HG03045 (cell line): ENCODE measurements around the gene TTLL5.

ENCODE experiments used
- ATAC-seq: cut with Tn5 transposase; IDR thresholded peaks from one replicate; pipeline ENCODE4 v1.9.1; 2021; ENCODE audit warnings: mild to moderate bottlenecking, moderate library complexity; ENCODE audit not compliant: unreplicated experiment

Gene TTLL5

DNA sequence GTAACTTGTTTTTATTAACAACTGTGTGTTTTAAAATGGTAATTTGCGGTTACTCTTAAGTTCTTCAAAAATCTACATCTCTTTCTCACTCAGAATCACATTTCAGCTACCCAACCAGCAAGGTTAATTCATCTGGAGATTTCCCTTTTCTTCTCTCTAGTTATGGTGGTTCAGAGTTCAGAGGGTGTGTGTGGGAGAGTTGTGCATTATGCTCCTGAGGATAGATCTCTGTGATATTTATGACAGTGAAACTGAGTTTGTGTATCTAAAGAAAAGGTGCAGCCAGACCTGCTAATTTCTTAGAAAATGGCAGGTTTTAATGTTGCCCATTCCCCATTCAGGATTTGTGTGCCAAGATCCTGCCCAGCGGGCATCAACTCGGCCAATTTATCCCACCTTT is 73.8 kb downstream of the TTLL5 start:
- ATAC-seq, result no peak

DNA sequence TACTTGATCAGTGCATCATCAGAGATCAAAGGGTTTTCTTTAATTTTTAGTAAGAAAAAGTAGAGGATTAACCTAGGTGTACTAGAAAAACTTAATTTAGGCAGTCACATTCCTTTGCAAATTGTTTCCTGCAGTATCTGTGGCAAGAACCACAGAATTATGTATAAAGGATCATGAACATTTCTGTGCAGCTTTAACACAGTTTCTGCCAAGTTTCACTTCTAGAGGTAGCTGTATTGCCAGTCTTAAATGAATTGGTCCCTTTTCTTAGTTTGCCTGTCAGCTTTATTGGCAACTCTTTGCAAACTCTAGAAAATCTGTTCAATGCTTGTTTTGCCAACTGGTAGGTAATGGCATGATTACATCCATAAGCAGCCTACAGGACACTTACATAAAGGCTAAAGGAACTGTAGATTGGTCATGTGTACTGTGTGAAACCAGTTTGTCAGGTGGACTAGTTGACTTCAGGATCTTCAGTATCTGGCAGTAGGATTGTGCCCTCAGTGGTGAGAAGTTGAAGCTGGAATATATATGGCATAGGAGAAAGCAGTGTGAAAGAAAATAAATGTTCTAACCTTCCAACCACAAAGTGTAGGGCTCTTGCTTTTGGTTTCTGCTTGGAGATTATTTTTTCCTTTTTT is 75.9 kb downstream of the TTLL5 start:
- ATAC-seq, result no peak

DNA sequence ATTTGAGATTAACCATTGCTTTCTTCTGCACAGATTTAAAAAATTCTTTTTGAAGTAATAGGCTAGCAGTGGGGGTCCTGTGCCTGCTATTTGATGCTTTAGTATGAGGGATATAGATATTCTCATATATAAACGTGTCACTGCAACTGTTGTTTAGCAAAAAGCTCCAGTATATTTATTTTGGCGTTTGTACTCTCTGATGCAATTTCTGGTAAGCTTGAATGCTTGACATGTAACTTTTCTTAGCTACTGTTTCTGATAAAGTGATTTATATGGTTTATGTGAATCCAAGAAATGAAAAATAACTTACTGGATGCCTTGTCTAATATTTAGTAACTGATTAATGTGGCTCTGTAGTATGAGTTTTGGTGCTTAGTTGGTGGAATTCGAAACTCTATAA is 77.1 kb downstream of the TTLL5 start:
- ATAC-seq, result no peak

DNA sequence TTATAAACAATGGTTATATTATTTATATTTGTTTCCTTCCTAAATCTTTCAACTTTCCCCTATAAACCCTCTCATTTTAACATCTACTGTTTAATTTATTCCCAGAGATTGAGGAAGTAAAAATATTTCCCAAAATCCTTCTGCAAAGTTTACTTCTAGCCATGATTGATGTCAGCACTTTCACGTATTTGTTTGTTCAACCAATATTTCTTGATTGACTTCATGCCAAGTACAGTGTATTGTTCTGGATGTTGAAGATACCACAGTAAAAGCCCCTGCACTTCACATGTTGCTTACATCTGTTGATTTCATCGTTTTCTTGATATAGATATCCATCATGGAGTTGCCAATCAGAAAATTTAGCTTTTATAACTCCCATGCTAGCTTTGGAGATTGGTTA is 81.8 kb downstream of the TTLL5 start:
- no peak for ATAC-seq

DNA sequence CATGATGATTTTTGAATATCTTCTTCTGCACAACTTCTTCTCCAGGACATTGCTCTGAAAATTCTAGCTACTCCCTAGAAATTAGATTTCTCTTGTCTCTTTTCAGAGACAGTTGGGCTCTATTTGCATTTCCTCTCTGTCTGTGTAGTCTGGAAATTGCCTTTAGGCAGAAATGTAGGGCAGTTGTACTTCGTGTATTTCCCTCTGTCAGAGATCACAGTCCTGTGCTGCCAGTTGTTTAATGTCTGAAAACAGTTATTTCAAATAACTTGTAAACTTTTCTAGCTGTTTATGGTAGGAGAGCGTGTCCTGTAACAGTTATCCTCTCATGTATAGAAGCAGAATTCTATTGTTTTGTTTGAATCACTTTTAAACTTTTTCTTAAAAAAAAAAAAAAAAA is 86.9 kb downstream of the TTLL5 start:
- ATAC-seq, result no peak

DNA sequence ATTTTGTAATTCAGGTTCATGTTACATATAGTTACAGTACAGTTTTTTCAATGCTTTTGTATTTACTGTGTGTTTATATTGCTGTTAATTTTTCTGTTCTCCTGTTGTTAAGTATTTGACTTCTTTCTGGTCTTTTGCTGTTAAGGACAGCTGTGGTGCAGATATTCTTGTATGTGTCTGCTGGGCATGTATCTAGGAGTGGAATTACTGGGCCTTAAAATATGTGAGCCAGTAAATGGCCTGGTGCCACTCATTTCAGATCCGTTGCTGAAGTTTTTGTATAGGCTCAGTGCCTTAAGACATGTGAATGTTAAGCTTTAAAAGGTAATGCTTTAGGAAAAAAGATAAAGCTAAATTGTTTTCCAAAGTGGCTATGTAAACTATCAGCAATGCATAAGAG is 87.3 kb downstream of the TTLL5 start:
- ATAC-seq, result no peak

DNA sequence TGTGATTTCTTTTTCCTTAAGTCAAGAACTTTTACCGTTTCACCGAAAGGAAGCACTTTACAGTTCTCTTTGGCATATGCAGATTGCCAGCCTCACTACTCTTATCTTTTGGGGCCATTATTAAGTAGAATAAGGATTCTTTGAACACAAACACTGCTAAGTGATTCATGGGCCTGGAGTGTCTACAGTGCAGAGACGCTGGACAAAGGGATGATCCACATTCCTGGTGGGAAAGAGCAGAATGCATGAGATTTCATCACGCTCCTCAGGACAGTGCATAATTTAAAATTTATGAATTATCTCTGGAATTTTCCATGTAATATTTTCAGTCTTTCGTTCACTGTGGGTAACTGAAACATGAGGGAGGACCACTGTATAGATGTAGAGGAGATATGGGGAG is 90.2 kb downstream of the TTLL5 start:
- no peak for ATAC-seq

DNA sequence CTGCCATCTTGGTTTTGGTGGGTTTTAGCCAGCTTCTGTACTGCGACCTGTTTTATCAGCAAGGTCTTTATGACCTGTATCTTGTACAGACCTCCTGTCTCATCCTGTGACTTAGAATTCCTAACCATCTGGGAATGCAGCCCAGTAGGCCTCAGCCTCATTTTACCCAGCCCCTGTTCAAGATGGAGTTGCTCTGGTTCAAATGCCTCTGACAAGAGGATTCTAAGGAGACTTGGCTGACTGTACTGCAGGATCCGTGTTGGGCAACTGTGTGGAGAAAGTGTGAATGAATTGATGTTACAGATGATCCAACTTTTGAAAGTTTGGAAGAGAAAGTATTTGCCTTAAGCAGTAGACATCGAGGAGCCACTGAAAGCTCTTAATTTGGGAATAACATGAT is 91.0 kb downstream of the TTLL5 start:
- ATAC-seq, result no peak

DNA sequence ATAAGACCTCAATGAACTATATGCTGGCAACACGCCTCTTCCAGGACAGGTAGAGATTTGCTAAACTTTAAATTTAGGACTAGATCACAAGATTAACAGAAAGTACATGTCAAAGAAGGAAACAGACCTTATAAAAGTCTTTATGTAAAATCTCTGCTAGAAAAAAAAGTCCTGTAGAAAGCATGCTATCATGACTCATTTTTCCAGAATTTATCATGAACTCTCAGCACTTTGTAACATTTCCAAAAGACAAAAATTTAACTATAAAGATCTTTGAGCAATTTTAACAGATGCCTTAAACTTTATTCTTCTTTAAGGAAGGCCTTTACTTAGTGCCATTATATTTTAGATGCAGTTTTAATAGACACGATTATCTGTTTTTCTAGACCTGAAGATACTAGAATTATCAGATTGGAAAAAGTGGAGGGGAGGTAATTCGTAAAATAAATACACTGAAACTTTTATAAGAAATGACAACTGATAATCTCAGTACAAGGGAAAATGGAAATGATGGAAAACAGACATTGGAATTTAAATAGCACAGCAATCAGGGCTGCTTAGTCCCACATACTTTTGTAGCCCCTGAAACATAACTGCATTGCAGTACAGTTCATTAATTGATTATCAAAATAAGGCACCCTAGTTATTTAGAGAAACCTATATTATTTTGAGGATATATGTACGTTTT is 92.0 kb downstream of the TTLL5 start:
- no peak for ATAC-seq

DNA sequence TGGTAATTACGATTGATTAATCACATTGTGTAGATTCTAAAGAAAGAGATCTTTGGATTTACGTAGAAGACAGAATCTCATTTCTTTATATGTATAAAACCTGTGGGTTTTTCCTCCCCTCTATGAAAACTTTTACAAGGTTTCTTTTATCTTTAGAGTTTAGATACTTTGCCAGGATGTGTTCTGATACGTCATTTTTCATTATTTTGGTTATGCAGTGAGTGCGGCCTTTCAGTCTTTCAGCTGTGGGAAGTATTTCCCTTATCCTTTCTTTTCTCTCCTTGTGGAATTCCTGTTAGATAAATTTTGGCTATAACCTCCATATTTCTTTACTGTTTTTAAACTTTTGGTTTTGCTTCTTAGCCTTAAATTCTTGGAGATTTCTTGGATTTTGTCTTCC is 92.7 kb downstream of the TTLL5 start:
- ATAC-seq, result no peak

DNA sequence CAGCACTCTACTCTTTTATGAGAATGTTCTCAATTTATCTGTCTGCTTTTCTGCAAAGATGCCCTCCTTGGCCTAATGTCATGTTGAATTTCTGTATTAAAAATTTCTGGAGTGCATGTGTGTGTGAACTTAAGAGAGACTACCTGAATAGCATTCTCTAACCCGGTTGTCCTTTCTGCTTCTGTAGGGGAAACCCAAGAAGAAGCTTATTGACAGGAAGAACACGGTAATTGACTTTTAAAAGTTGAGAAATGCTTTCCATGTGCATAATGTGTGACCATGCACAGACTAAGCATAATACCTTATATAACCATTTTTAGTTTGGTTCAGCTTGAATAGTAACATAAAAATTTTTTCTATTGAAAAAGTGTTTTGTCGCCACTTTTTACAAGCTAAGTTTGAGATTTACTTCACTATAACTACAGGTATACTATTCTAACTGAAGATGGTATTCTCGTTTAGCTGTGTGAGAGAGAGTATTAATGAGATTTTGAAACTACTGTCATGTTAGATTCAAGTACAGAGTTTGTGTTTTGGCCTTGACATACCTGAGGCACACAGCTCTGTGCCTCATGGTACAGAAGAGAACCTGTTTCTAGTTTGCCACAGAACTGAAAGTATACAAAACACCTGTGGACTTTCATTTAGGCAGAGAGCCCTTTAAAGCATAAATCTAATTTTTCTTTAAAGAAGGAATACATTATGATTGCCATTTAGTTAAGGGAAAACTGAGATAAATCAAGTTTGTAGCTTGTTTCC is 96.8 kb downstream of the TTLL5 start:
- ATAC-seq, result no peak

DNA sequence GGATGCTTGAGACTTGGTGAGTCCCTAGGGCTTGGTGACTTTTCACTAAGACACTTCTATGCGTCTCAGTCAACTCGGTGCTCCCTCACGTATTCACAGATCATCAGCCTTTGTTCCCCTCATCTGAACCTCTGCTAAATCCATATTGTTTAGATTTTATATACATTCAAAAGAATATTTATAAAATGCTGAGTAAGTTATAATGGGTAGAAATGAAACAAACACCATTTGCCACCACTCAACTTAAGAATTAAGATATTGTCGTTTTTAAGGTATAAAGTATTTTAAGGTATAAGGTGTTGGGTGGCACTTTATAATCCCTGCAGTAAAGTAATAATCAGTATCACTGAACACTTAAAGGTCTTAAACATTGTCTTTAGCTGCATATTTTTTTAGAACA is 103.0 kb downstream of the TTLL5 start:
- ATAC-seq, result no peak

DNA sequence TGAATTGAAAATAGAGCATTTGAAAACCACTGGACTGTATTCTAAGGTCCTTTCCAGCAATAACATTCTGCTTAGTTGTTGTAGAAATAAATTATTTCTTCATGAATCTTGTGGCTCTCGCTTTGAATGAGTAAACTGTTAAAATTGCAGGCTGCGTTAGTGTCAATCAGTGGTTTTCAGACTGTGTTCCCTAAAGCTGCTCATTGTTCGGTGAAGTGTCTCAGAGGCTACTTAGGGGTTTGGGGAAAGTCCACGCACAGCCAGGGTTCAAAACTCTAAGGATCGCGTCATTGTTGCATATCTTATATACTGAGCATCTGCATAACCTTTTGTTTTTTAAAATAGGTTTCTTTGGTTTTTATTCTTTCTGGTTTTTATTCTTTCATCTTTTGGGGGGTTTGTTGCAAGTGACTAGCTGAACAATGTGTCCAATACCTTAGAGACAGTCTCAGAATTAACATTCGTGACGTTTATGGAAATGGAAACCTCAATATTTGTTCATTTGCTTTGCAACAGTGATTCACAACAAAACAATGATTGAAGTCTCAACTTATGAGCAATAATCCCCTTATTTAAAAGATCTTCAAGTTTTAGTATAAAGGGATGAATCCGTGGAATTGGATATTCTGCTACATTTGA is 108.1 kb downstream of the TTLL5 start:
- ATAC-seq, result no peak

DNA sequence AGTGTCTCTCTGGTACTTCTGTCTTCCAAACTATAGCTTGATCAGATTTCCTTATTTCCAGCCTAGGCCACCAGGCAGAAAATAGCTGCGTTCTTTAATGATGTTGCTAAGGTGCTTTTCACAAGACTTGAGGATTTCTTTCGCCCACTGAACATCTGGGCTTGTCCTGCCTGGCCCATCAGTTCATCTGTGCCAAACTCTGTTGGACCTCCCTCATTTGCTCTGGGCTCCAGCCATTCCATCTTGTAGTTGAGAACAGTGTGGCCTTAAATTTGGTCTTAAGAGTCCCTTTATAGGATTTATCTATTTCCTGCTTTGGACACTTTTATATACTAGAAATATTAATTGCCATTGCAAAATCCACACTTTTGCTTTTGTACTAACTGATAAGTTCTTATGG is 109.6 kb downstream of the TTLL5 start:
- ATAC-seq, result no peak

DNA sequence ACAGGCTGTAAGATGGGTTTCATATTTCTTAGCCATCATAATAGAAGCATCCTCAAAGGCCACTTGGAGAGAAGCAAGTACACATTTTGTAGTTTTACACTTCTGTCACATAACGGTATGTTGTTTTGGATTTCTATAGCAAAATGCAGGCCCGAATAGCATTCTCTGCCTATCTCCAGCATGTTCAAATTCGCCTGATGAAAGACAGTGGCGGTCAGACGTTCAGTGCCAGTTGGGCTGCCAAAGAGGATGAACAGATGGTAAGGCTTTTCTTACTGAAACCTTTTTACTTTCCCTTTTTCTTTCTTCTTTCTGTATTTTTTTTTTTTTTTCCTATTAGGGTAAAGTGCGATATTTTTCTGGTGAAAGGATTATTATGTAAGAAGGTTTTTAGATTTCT is 110.5 kb downstream of the TTLL5 start:
- no peak for ATAC-seq

DNA sequence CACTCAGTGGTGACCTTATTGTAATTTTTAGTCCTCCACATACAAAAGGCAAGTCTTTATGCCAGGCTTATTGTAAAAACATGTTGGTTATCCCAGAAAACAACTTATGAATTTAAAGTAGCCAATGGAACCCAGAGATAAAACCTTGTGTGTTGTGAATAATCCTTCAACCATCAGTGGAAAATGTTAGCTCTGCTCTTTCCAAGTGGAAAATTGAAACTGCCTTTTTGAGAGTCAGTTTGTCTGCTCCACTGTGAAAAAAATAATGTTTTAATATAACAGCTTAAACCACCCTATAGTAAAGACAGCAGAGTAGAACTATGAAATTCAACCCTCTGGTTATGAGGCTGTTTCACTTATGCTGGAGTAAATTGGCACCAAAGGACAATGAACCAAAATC is 112.0 kb downstream of the TTLL5 start:
- ATAC-seq, result no peak

DNA sequence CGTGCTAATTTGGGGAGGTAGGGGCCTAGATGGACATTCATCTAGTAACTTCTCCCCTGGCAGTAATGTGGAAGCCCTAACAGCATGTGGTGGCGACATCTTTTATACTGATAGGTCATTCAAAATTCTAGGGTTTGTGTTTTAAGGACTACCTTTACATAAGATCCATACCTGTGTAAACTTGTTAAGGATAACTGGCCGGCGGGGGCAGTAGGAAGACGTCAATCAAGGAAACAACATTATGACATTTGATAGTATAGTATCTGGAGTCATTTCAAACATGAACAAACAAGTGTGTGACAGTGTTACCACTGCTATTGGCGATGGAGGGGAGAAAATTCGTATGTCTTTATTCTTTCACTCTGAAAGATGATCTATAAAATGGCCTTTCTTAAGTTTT is 120.0 kb downstream of the TTLL5 start:
- ATAC-seq, result no peak

DNA sequence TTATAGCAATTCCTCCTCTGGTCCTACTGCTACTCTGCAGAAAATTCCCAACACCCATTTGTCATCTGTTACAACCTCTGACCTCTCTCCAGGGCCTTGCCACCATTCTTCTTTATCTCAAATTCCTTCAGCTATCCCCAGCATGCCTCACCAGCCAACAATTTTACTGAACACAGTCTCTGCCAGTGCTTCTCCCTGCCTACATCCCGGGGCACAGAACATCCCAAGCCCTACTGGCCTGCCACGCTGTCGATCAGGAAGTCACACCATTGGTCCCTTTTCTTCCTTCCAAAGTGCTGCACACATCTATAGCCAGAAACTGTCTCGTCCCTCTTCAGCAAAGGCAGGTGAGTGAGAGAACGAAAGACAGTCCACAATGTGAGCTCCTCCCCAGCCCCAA is 122.1 kb downstream of the TTLL5 start:
- no peak for ATAC-seq

DNA sequence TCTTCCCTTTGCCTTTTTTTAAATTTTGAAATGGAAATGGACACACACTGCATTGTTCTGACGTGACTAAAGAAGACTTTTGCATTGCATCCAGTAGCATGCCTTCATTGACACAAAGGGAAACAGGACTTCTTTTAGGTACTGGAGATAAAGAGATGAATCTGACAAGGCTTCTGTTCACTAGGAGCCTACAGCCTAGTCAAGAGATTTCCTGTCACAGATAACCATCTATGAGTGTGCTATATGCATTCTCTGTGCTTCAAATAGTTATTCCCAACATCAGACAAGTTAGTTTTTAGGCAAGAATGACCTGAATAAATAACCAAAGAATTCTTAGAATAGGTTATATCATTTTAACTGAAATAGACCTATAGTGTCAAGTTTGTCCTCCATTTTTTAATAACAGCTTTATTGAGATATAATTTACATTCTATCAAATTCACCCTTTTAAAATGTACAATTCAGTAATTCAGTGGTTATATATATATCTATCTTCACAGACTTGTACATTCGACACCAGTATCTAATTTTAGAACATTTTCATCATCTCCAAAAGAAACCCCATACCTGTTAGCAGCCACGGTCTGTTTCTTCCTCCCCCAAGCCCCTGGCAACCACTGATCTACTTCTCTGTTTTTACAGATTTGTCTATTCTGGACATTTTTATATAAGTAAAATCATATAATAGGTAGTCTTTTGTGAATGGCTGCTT is 122.7 kb downstream of the TTLL5 start:
- no peak for ATAC-seq

DNA sequence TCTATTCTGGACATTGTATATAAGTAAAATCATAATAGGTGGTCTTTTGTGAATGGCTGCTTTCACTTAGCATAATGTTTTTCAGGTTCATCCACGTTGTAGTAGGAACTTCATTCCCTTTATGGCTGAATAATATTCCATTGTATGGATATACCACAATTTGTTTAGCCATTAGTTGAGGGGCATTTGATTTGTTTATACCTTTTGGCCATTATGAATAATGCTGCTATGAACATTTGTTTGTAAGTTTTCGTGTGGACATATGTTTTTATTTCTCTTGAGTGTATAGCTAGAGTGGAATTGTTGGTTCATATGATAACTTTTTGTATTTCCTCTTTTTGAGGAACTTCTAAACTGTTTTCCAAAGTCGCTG is 123.3 kb downstream of the TTLL5 start:
- ATAC-seq, result no peak

DNA sequence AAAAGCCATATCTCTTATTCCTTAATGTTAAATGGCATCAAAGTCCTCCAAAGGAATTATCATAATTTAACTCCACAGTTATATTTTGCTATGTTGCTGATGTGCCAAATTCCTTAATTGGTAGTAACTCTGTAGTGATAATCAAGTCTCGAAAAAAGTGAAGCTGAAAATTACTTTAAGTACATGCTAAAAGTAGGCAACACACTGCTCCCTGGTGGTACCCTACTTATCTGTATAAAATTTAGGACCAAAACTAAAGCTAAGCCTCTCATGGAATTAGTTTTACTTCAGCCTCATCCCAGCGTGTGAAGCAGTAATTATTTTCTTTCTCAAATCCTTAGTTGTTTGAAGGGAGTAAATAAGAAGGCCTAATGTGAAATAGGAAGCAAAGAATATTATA is 132.8 kb downstream of the TTLL5 start:
- no peak for ATAC-seq
